Measurements from ENCODE around the gene TXNRD2. TPM values are rescaled to one million over a fixed set of nuclear protein-coding genes. Genes with fewer than 3 reads are reported as not detected.
A peak's percentile ranks its signal among the peaks of the same experiment; 100 is the strongest.

TXNRD2 gene
- total RNA-seq, 1 donor from 2014 or later: 6.4 TPM

GRCh38 chr22:19966908-19967750, 25.5 kb upstream of the TXNRD2 start:
- peaks cover 10% of the 10 kb centered on the region for H3K9me3 Mint-ChIP-seq (ENCODE audit: unreplicated experiment)
- no peaks in the 10 kb centered on the region for H3K36me3 Mint-ChIP-seq (ENCODE audit: unreplicated experiment)
- peaks cover 4% of the 10 kb centered on the region for H3K27me3 Mint-ChIP-seq (ENCODE audit: unreplicated experiment)
- no peak overlapping the region for H3K4me3 Mint-ChIP-seq (ENCODE audit: unreplicated experiment)
- no peak for DNase-seq
- H3K27ac Mint-ChIP-seq (ENCODE audit: unreplicated experiment): no peak overlapping the region
- peaks cover 3% of the 10 kb centered on the region for H3K4me1 Mint-ChIP-seq (ENCODE audit: low read depth, unreplicated experiment)
- no peak for TF ChIP-seq CTCF (IDR thresholded peaks at IDR 0.05; ENCODE audit: partially characterized antibody, unreplicated experiment)

GRCh38 chr22:19965771-19966709, 24.4 kb upstream of the TXNRD2 start:
- peak; percentile 54 for TF ChIP-seq CTCF (IDR thresholded peaks at IDR 0.05; ENCODE audit: partially characterized antibody, unreplicated experiment)
- Mint-ChIP-seq H3K27me3 (ENCODE audit: unreplicated experiment) (peaks cover 4% of the 10 kb centered on the region), H3K36me3 (ENCODE audit: unreplicated experiment) (no peaks in the 10 kb centered on the region), H3K4me1 (ENCODE audit: low read depth, unreplicated experiment) (peaks cover 3% of the 10 kb centered on the region), H3K9me3 (ENCODE audit: unreplicated experiment) (peaks cover 10% of the 10 kb centered on the region), H3K4me3 (ENCODE audit: unreplicated experiment) (no peak overlapping the region), H3K27ac (ENCODE audit: unreplicated experiment) (no peak overlapping the region)
- no peak for DNase-seq

GRCh38 chr22:19964701-19965386, 23.2 kb upstream of the TXNRD2 start:
- H3K4me3 Mint-ChIP-seq (ENCODE audit: unreplicated experiment): no peak overlapping the region

GRCh38 chr22:19963863-19964642, 22.4 kb upstream of the TXNRD2 start:
- no peak for DNase-seq
- Mint-ChIP-seq H3K4me3 (ENCODE audit: unreplicated experiment) (no peak overlapping the region), H3K27me3 (ENCODE audit: unreplicated experiment) (peaks cover 4% of the 10 kb centered on the region), H3K4me1 (ENCODE audit: low read depth, unreplicated experiment) (peaks cover 2% of the 10 kb centered on the region), H3K9me3 (ENCODE audit: unreplicated experiment) (peaks cover 12% of the 10 kb centered on the region), H3K36me3 (ENCODE audit: unreplicated experiment) (no peaks in the 10 kb centered on the region), H3K27ac (ENCODE audit: unreplicated experiment) (no peak overlapping the region)
- no peak for TF ChIP-seq CTCF (IDR thresholded peaks at IDR 0.05; ENCODE audit: partially characterized antibody, unreplicated experiment)

More at GRCh38 chr22:19964701-19965386, 23.2 kb upstream of the TXNRD2 start:
- Mint-ChIP-seq H3K4me1 (ENCODE audit: low read depth, unreplicated experiment) (peaks cover 2% of the 10 kb centered on the region), H3K27me3 (ENCODE audit: unreplicated experiment) (peaks cover 4% of the 10 kb centered on the region), H3K27ac (ENCODE audit: unreplicated experiment) (no peak overlapping the region), H3K9me3 (ENCODE audit: unreplicated experiment) (peaks cover 12% of the 10 kb centered on the region), H3K36me3 (ENCODE audit: unreplicated experiment) (no peaks in the 10 kb centered on the region)
- DNase-seq: no peak
- TF ChIP-seq CTCF (IDR thresholded peaks at IDR 0.05; ENCODE audit: partially characterized antibody, unreplicated experiment): no peak

Measured in glutamatergic neuron (in vitro differentiated cells).